ENCODE measurements around the gene TH.

TH gene

DNA sequence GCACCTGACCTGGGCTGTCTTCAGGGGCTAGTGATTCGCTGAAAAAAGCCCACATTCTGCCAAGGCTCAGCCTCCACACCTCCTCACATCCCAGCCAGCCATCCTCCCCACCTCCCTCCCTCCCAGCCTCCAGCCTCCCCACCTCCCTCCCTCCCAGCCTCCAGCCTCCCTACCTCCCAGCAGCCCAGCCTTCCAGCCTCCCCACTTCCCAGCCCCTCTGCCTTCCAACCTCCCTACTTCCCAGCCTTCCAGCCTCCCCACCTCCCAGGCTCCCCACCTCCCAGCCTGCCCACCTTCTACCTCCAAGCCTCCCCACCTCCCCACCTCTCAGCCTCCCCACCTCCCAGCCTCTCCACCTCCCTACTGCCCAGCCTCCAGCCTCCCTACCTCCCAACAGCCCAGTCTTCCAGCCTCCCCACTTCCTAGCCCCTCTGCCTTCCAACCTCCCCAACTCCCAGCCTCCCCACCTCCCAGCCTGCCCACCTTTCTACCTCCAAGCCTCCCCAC lies 33.7 kb upstream of the TH start:
- Histone ChIP-seq H3K27ac (ENCODE audit: low read depth, low read length) (no peak overlapping the region), H3K9ac (ENCODE audit: low read length) (no peak overlapping the region), H3K36me3 (ENCODE audit: control insufficient read depth, insufficient read depth, low read length) (no peaks in the 10 kb centered on the region), H3K4me3 (ENCODE audit: low read length) (no peak overlapping the region), H3K4me1 (ENCODE audit: control insufficient read depth, insufficient read depth, low read length) (no peaks in the 10 kb centered on the region), H3K27me3 (ENCODE audit: control insufficient read depth, insufficient read depth, low read length) (peaks cover 2% of the 10 kb centered on the region)

DNA sequence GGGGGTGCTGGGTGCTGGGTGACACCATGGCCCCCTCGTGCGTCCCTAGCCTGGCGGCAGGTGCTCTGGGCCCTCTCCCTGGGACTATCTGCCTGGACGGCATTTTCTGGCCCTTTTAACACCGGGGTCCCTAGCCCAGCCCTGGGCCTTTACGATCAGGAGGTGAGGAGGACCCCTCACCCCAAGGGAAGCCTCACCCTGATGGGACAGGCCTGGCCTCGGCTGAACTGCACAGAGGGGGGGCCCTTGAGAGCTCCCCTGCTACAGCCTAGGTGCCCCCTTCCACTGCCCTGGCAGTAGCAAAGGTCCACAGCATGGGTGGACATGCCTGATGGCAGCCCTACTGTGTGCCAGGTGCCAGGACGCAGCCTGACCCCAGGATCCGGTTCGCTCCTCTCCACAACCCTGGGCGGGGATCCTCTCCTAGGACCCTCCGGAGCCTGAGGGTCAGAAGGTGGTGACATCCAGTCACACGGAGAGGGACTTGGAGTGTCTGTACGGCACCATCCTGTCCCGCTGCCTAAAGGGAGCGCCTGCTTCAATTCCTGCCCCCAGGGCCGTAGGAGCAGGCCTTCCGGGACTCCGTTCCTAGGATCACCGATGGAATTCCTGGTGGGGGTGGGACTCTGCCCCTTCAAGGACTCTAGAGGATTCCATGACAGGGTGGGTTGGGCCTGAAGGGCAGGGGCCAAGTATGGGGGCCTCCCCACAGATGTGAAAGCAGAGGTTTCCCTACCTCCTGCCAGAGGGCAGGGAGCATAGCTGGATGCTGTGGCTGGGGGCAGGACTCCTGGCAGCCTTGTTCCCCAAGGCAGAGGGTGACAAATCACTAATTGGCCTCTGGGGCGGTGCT lies 33.0 kb upstream of the TH start:
- Histone ChIP-seq H3K4me1 (ENCODE audit: control insufficient read depth, insufficient read depth, low read length) (no peaks in the 10 kb centered on the region), H3K36me3 (ENCODE audit: control insufficient read depth, insufficient read depth, low read length) (no peaks in the 10 kb centered on the region), H3K9ac (ENCODE audit: low read length) (no peak overlapping the region), H3K4me3 (ENCODE audit: low read length) (no peak overlapping the region), H3K27ac (ENCODE audit: low read depth, low read length) (no peak overlapping the region), H3K27me3 (ENCODE audit: control insufficient read depth, insufficient read depth, low read length) (peaks cover 2% of the 10 kb centered on the region)

DNA sequence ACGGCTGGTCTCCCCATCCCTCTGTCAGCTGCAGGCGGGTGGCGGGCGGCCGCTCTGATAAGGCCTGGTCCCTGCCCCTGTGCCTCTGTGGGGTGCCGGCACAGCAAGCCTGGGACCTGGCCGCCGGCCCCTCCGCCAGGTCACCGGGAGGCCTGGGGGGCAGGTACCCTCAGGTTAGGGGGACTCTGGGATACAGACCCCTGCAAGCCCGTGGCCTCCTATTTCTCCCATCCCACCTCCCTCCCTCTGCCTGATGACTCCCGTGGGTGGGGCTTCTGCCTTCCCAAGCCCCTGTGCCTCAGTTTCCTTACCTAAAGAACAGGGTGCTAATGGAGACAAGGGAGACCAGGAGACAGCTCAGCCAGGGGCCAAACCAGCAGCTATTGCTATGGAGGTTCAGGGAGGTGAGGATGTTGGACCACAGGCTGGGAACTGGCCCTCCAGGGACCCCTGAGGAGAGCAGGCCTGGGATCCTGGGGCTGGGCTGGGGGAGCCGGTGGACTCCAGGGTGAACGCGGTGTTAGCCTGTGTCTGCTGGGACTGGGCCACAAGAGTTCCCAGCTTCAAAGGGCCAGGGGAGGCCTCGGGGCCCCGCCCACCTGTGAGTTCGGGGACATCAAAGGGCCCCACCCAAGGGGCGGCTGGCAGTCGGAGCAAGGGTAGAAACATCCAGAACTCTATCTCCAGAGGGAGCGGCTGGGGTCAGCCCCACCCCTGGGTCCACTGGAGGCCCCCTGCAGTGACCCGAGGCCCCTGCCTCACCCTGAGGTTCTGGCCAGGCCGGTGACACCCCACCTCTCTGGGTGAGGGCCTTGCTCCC lies 32.0 kb upstream of the TH start:
- no peak overlapping the region for H3K9ac ChIP-seq (ENCODE audit: low read length)
- H3K27ac ChIP-seq (ENCODE audit: low read depth, low read length): no peak overlapping the region
- no peaks in the 10 kb centered on the region for H3K4me1 ChIP-seq (ENCODE audit: control insufficient read depth, insufficient read depth, low read length)
- no peaks in the 10 kb centered on the region for H3K36me3 ChIP-seq (ENCODE audit: control insufficient read depth, insufficient read depth, low read length)
- no peak overlapping the region for H3K4me3 ChIP-seq (ENCODE audit: low read length)
- H3K27me3 ChIP-seq (ENCODE audit: control insufficient read depth, insufficient read depth, low read length): no peaks in the 10 kb centered on the region

DNA sequence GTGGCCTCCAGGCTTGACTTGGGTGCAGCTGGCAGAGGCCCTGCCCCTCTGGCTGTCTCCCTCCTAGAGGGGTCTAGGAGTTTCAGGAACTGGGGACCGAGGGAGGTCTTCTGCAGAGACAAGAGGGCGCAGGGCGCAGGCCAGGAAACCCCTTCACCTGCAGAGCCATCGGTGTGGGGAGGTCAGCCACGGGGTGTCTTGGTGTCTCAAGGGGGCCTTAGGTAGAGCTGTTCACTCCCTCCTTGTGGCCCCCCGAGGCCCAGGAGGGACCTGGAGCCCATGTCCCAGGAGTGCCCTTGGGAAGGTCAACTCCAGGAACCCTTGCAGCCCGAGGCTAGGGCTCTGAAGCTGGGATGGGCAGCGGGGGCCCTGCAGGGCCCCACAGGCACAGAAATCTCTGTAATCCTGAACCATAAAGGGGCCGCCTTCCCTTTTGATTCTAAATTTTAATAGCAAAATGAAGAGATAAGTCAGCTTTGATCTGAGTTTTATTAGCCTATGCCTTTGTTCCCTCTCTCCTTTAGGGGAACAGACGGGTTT lies 31.4 kb upstream of the TH start:
- Histone ChIP-seq H3K27me3 (ENCODE audit: control insufficient read depth, insufficient read depth, low read length) (no peaks in the 10 kb centered on the region), H3K4me3 (ENCODE audit: low read length) (no peak overlapping the region), H3K9ac (ENCODE audit: low read length) (no peak overlapping the region), H3K36me3 (ENCODE audit: control insufficient read depth, insufficient read depth, low read length) (no peaks in the 10 kb centered on the region), H3K27ac (ENCODE audit: low read depth, low read length) (no peak overlapping the region), H3K4me1 (ENCODE audit: control insufficient read depth, insufficient read depth, low read length) (no peaks in the 10 kb centered on the region)

DNA sequence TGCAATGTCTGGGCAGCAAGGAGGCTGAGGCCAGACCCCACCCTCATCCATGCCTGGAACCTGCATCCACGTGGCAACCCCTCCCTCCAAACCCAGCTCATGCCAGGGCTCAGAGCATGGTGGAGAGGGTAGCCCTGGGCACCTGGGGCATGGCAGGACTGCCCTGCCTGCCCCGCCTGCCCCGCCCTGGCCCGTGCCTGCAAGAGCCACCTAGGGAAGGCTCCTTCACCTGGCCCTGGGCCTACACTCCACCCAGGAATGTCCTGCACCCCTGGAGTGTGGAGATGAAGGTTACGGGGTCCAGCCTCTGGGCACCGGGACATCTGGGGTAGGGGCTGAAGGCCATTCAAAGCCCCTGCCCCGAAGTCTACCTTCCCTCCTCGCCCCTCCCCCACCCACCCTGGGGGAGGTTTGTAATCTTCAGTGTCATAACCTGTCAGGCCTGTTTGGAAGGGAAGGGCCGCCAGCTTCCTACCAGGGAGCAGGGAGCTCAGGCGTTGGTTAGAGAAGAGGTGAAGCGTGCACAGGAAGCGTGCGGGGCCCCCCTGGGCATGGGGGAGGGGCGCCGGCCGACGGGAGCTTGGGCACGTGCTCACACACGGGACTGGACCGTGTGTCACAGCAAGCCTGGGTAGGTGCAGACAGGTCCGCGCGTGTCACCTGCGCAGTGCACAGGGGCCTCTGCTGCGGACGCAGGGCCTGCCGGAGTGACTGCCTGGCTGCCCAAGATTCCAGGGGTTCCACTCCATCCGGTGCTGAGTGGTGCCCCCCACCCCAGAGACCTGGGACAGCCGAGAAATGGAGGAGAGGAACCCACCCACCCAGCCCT lies 30.7 kb upstream of the TH start:
- Histone ChIP-seq H3K27ac (ENCODE audit: low read depth, low read length) (no peak overlapping the region), H3K36me3 (ENCODE audit: control insufficient read depth, insufficient read depth, low read length) (no peaks in the 10 kb centered on the region), H3K27me3 (ENCODE audit: control insufficient read depth, insufficient read depth, low read length) (no peaks in the 10 kb centered on the region), H3K4me1 (ENCODE audit: control insufficient read depth, insufficient read depth, low read length) (no peaks in the 10 kb centered on the region), H3K9ac (ENCODE audit: low read length) (no peak overlapping the region), H3K4me3 (ENCODE audit: low read length) (no peak overlapping the region)

DNA sequence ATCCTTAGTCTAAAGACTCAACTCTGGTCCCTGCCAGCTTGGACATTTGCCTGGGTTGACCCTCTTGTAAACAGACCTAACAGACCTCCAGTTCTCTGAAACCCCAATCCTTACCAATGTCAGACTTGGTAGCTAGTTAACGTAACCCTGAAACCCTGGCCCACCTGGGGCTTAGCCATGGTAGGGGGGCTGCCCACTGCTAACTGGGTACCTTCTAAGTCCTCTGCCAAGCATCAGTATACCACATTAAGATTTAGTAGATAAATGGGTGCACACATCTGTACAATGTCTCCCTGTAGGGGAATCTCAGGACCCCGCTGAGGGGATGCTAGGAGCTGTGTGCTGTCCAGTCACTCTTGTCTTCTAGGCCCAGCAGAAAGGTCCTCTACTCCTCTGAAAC lies 29.9 kb upstream of the TH start:
- no peaks in the 10 kb centered on the region for H3K27me3 ChIP-seq (ENCODE audit: control insufficient read depth, insufficient read depth, low read length)
- H3K27ac ChIP-seq (ENCODE audit: low read depth, low read length): no peak overlapping the region
- no peak overlapping the region for H3K4me3 ChIP-seq (ENCODE audit: low read length)
- H3K4me1 ChIP-seq (ENCODE audit: control insufficient read depth, insufficient read depth, low read length): no peaks in the 10 kb centered on the region
- H3K36me3 ChIP-seq (ENCODE audit: control insufficient read depth, insufficient read depth, low read length): no peaks in the 10 kb centered on the region
- H3K9ac ChIP-seq (ENCODE audit: low read length): no peak overlapping the region

DNA sequence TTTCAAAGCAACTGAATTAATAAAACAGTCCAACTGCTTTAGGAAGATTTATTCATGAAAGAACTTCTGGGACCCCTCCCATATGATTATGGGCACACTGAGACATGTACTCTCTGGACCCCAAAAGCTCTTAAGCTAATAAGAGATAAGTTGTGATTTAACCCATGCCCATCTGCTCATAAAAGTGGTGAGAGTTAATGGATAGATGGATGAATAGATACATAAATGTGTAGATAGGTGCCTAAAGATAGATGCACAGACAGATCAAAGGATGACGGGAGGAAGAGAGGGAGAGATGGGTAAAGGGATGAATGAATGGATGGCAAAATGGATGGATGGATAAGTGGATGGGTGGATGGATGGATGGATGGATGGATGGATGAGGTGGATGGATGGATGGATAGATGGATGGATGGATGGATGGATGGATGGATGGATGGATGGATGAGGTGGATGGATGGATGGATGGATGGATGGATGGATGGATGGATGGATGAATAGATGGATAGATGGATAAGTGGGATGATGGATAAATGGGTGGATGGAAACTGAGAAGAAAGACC lies 29.4 kb upstream of the TH start:
- Histone ChIP-seq H3K27me3 (ENCODE audit: control insufficient read depth, insufficient read depth, low read length) (no peaks in the 10 kb centered on the region), H3K36me3 (ENCODE audit: control insufficient read depth, insufficient read depth, low read length) (no peaks in the 10 kb centered on the region), H3K9ac (ENCODE audit: low read length) (no peak overlapping the region), H3K4me3 (ENCODE audit: low read length) (no peak overlapping the region), H3K4me1 (ENCODE audit: control insufficient read depth, insufficient read depth, low read length) (no peaks in the 10 kb centered on the region), H3K27ac (ENCODE audit: low read depth, low read length) (no peak overlapping the region)

DNA sequence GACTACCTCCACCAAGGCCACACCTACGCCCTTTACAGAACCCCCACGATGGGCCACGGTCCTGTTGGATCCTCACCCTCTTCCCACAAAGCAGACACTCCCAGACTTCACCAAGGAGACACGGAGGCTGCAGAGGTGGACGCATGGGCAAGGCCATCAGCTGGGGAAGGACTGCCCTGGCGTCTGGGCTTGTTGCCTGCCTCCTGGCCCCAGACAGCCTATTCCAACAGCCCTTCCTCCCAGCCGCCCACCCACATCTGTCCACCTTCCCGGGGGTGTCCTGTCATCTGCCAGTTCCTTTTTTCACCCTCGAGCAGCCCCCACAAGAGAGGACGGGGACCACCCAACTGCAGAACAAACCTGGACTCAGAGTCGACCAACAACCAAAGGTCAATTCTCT lies 28.9 kb upstream of the TH start:
- H3K4me1 ChIP-seq (ENCODE audit: control insufficient read depth, insufficient read depth, low read length): no peaks in the 10 kb centered on the region
- no peak overlapping the region for H3K9ac ChIP-seq (ENCODE audit: low read length)
- H3K4me3 ChIP-seq (ENCODE audit: low read length): no peak overlapping the region
- no peaks in the 10 kb centered on the region for H3K27me3 ChIP-seq (ENCODE audit: control insufficient read depth, insufficient read depth, low read length)
- H3K27ac ChIP-seq (ENCODE audit: low read depth, low read length): no peak overlapping the region
- H3K36me3 ChIP-seq (ENCODE audit: control insufficient read depth, insufficient read depth, low read length): no peaks in the 10 kb centered on the region

DNA sequence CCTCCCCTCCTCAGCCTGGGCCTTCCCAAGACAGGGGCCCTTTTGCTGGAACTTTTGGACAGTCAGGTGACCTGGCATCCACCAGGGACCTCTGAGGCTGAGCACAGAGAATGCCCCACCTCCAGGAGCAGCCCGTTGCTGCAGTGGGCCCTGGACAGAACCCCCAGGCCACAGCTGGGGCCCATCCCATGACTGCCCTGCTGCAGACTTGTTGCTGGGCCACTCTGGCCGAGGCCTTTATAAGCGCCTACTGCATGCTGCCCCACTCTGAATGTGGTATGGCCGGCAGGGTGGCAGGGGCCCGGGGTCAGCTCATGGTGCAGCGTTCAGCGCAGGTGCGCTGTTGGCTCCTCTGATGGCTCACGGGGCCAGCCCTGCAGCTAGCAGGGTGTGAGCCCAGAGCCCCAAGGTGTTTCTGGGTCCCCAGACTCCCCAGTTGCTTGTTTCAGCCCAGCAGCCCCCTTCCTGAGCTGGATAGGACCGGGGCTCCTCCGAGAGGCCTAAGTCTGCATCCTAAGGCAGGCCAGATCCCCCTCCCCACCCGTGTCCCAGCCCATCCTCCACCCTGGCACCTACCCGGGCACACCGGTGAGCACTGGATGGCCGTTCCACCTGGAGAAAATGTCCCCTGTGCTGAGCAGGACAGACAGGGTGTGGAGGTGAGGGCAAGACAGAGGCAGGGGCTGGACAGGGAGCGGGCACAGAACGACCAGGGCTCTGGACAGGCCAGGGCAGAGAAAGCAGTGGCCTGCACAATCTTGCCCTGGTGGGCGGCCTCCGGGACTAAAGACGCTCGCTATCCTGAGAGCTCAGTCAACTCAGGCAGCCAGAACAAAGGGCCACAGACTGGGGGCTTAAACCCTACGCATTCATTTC lies 28.1 kb upstream of the TH start:
- Histone ChIP-seq H3K9ac (ENCODE audit: low read length) (no peak overlapping the region), H3K4me3 (ENCODE audit: low read length) (no peak overlapping the region), H3K27ac (ENCODE audit: low read depth, low read length) (no peak overlapping the region), H3K4me1 (ENCODE audit: control insufficient read depth, insufficient read depth, low read length) (no peaks in the 10 kb centered on the region), H3K27me3 (ENCODE audit: control insufficient read depth, insufficient read depth, low read length) (no peaks in the 10 kb centered on the region), H3K36me3 (ENCODE audit: control insufficient read depth, insufficient read depth, low read length) (no peaks in the 10 kb centered on the region)

DNA sequence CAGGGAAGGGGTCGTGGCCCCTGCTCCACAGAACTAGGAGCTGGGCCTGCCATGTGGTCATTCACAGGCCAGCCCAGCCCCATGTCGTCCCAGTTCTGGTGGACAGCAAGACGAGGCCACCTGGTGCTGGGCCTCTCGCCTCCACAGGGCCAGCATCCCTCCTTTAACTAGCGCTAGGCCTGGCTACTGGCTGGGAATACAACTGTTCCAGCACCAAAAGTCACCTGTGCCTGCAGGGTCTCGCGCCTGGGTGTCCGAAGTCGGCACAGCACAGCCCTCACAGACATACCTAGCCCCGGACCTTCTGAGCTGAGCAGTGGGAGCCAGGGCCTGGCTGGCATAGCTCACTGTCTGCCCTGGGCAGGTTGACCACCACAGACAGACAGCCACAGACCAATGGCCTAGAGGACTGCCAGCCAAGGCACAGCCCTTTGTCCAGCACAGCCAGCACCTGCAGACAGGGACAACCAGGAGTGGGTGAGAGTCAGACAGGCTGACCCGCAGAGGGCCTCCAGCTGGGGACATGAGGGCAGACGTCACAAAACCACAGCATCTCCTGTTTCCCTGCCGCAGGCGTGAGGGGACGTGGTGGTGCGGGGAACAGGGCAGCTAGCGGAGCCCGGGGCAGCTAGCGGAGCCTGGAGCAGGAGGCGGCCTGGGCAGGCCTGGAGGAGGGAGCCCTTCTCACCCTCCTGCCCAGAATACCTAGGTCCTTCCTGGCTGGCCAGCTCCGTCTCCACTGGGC lies 27.2 kb upstream of the TH start:
- Histone ChIP-seq H3K36me3 (ENCODE audit: control insufficient read depth, insufficient read depth, low read length) (no peaks in the 10 kb centered on the region), H3K4me3 (ENCODE audit: low read length) (no peak overlapping the region), H3K27me3 (ENCODE audit: control insufficient read depth, insufficient read depth, low read length) (no peaks in the 10 kb centered on the region), H3K4me1 (ENCODE audit: control insufficient read depth, insufficient read depth, low read length) (no peaks in the 10 kb centered on the region), H3K27ac (ENCODE audit: low read depth, low read length) (no peak overlapping the region), H3K9ac (ENCODE audit: low read length) (no peak overlapping the region)

Data from rectal smooth muscle tissue (tissue), 1 donor.